DMS 273 (cell line): Measurements from ENCODE around the gene ZER1.
"Not testable (repeated sequence)": the region's sequence is repeated elsewhere in the genome, so short reads cannot be mapped to it uniquely, and the experiment has no call there.

ENCODE experiments used
- DNase-seq: peaks from one replicate; lab custom pipeline; 2025; ENCODE audit not compliant: unreplicated experiment; lab: John Stamatoyannopoulos, UW

ZER1 gene

DNA sequence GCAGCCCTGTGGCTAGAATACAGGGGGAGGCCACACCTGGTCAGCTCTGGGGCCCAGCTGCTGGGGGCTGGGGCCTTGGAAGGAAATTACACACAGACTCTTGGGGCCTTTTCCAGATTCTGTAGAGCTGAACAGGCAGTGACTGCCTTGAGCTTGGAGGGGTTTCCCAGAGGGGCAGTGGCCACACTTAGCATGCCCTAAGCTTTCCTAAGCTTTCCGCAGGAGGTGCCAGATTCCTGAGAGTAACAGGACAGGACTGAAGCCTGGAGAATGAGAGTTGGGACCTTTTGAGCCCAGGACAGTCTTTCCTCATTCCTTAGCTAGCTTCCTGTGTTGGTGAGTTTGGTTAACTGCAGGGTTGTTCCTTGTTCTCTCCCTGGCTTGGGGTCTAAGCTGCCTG, 16.7 kb upstream of the ZER1 start:
- DNase-seq: no peak

GRCh38 chr9:128787659-128788058, 15.9 kb upstream of the ZER1 start:
- peak; percentile 24 for DNase-seq

- peak; percentile 93 for DNase-seq
Measured at GRCh38 chr9:128786681-128787601, 15.2 kb upstream of the ZER1 start, which contains the start of gene TBC1D13. TBC1D13 (plus strand) TSS chr9:128787253; CDS start chr9:128787354, 101 bp downstream.

- DNase-seq: no peak
Measured at GRCh38 chr9:128785427-128785826, 13.7 kb upstream of the ZER1 start.

DNA sequence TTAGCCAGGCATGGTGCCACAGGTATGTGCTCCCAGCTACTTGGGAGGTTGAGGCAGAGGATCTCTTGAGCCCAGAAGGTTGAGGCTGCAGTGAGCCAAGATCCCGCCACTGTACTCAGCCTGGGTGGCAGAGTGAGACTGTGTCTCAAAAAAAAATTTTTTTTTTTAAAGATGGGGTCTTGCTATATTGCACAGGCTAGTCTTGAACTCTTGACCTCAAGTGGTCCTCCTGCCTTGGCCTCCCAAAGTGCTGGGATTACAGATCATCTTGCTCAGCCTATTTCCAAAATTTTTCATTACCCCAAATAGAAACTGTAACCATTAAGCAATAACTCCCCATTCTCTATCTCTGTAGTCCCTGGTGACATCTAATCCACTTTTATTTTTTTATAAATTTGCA, 10.9 kb upstream of the ZER1 start:
- DNase-seq: no peak

DNA sequence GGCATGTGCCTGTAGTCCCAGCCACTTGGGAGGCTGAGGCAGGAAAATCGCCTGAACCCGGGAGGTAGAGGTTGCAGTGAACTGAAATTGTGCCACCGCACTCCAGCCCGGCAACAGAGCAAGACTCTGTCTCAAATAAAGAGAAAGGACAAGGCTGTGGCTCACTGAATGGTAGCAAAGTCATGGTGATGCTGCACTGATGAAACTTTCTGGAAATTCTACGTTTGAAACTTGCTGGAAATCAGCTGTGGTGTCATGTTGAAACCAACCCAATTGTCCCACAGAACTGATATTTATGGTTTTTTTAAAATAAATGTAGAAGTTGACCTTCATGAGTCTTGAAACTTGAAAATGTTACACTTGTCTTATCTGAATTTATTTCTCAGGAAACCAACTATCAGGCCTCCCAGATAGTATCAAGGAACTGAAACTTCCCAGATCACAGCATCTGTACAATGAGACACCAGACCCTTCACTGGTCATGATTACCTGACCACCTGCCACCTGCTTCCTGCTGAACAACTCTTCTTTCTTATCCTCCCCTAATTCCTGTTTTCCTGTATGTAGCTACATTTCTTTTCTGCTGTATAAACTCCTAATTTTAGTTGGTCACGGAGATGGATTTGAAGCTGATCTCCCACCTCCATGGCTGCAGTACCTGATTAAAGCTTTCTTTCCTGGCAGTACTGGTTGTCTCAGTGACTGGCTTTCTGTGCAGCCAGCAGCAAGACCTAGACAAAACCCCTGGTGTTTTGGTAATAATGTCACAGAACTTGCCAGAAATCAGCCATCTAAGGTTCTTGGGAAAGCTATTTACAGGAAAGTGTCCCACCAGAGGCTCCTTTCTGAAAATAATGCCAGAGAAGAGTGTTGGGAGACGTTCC, 9.7 kb upstream of the ZER1 start:
- no peak for DNase-seq

GRCh38 chr9:128780093-128780492, 8.4 kb upstream of the ZER1 start:
- DNase-seq: not testable (repeated sequence)

DNA sequence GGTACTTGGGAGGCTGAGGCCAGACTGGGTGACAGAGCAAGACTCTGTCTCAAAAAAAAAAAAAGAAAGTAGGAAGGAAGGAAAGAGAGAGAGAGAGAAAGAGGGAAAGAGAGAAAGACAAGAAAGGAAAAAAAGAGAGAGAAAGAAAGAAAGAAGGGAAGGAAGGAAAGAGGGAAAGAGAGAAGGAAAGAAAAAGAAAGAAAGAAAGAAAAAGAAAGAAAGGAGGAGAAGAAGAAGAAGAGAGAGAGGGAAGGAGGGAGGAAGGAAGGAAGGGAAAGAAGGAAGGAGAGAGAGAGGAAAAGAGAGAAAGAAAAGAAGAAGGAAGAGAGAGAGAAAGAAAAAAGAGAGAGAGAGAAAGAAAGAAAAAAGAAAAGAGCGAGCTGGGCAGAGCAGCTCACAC, 3.1 kb upstream of the ZER1 start:
- DNase-seq: no peak

DNA sequence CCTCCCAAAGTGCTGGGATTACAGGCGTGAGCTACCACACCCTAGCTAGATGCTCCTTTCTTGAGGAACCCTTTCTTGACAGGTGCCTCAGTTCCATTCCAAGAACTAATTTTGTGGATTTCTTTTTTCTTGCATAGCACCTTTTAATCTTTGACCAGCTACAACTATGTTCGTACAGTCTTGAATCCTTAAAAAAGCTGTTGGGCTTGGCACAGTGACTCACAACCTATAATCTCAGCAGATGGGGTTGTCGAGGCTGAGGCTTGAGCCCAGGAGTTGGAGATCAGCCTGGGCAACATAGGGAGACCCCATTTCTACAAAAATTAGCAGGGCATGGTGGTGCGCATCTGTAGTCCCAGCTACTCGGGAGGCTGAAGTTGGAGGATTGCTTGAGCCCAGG, 1.3 kb upstream of the ZER1 start:
- no peak for DNase-seq

DNA sequence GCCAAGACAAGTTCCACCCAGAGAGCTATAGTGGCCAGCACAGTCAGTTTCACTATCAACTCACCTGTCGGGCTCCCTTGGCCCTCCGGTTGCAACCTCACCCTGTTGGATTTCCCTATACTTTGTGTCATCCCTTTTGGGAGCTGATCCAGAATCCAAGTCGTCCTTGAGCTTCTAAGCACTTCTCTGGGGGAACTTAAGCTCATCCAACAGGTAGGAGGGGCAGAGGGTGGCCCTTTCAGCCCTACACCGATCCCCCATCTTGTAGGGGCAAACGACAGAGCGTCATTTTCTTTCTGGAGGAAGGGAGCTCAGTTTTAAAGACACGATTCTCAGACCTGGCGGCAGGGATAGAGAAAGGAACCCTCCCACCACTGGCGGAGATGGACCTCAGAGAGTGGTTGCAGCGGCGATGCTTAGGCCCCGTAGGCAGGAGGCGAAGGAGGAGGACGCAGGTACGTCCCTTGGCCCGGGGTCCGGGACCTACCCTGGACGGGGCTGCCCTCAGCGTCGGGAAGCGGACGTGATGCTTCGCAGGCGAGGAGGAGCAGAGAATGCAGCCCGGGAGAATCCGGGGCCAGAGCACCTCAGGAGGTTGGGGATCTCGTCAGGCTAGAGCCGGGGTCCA, 519 bp downstream of the ZER1 start:
- DNase-seq: peak; percentile 66

GRCh38 chr9:128770286-128771030, 1.3 kb downstream of the ZER1 start:
- DNase-seq: no peak

DNA sequence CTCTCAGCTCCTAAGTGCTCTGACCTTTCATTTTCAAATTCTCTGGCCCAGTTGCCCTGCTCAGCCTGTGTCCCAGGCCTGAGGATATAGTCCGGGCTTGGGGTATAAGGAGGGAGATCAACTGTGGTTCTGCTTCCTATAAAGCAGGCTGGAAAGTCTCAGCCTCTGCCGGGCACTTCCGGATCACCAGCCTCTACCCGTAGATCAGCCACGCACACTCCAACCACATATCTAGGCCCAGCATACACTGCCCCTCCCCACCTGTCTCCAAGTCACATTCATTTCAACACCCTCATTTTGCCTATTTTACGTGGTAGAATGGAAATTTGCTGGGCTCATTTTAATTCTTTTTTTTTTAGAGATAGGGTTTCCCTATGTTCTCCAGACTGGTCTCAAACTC, 3.1 kb downstream of the ZER1 start:
- DNase-seq: no peak

DNA sequence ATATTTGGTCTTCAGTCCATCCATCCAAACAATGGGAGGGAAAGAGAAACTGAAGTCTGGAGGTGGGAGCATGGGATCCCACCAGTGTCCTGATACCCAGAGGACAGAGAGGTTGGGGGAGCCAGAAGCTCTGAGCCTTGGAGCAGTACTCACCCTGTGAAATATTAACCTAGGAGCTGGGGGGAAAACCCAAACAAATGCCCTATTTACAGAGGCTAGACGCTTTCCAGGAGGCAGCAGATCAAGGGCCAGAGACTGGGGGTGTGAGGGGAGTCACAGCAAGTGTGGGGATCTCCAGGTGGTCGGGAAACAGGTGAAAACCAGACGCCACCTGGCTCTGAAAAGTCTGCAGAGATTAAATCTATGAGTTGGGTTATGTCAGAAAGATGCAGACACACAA, 6.2 kb downstream of the ZER1 start:
- DNase-seq: no peak

- DNase-seq: no peak
Measured at GRCh38 chr9:128764361-128764760, 7.4 kb downstream of the ZER1 start.

DNA sequence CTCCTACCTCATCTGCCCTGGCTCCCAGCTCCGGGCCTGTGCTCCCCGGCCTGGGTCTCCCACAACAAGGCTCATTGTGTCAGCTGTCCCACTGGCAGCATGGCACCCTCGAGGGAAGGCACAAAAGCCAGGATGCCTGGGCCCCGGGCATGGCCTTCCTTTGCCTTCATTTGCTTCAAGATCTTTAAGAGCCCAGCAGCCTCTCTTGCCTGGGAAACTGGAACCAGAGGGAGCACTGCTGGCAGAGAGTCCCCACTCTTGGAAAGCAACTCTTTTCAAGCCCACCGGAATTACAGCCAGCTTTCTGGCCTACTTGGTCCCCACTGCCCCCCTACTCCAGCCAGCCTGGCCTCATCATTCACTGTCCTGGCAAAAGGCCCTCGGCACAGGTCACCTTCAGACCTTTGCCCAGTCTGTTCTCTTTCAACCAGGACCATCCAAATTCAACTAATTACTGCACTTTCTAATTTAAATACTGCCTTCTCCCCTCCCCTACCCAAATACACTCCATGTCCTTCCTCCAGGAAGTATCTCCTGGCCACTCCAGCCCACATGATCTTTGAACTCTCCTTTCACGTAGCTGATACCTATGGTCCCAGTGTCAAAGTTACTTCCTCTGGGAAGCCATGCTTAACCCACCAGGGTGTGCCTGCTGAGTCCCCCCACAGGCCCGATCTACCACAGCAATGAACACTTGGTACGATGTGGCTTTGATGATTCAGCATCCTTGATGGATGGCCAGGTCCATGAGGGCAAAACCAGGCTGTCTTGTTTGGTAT, 8.9 kb downstream of the ZER1 start:
- DNase-seq: no peak

DNA sequence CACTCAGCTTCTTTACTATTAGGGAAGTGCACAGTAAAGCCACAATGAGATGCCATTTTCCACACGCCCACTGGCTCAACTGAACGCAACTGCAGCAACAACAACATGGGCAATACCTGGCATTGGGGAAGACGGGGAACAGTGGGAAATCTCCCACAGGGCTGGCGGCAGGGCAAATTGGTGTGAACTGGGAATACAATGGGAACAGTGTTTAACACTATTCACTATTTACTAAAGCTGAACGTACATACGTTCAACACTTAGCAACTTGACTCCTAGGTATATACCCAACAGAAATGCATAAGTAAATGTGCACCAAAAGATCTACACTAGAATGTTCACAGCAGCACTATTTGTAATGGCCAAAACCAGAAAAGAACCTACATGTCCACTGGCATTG, 14.1 kb downstream of the ZER1 start:
- no peak for DNase-seq

GRCh38 chr9:128753627-128754026, 18.1 kb downstream of the ZER1 start:
- no peak for DNase-seq

DNA sequence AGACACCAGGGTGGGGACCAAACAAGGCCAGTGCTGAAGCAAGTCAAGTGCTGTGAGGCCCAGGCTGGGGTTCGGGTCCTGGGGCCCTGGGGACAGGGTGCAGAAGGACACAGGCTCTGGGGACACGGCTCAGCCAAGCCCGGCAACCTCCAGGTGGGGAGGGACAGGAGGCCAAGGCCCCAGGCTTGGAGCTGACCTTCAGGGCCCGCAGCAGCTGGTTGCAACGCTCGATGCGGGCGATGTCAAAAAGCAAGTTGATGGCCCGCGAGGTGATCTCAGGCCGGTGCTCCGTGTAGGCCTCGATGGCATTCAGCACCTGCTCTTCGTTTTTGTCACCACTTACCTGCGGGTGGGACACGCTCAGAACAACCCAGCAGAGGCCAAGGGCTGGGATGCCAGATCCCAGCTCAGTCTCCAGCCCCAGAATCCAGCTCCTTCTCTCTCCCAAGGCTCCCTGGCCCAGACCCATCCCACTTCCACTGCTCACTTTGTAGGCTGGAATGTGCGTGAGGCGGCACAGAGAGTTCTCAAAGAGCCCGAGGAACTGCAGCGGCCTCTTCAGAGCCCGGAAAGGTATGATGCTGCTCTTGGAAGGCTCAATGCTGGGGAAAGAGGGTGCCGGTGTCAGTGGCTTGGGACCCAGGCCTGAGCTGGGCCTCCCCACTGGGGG, 20.7 kb downstream of the ZER1 start:
- no peak for DNase-seq

GRCh38 chr9:128747241-128747640, 24.5 kb downstream of the ZER1 start:
- no peak for DNase-seq
